ENCODE measurements around the gene TMEM187.

Gene TMEM187

DNA sequence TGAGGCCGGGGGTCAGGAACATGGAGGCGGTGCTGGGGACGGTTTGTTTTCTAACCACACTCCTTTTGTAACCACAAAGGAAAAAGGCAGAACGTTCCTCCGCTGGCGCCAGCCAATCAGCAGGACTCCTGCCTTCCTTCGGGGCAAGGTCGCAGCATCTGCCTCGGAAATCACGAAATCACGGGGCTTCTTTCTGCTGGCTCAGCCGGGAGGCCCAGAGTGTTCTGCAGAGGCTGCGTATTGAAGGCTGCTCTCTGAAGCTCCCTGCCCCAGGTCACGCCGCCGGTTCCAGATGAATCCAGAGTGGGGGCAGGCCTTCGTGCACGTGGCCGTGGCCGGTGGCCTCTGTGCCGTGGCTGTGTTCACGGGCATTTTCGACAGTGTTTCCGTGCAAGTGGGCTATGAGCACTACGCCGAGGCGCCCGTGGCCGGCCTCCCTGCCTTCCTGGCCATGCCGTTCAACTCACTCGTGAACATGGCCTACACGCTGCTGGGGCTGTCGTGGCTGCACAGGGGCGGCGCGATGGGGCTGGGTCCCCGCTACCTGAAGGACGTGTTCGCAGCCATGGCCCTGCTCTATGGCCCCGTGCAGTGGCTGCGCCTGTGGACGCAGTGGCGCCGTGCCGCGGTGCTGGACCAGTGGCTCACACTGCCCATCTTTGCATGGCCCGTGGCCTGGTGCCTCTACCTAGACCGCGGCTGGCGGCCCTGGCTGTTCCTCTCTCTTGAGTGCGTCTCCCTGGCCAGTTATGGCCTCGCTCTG, 9.4 kb downstream of the TMEM187 start:
- H3K9ac ChIP-seq = no peak overlapping the region
- H2AFZ ChIP-seq = no peak overlapping the region
- H3K4me3 ChIP-seq (ENCODE audit: low read depth, low read length) = no peak overlapping the region
- no peak overlapping the region for H3K27ac ChIP-seq
- TF ChIP-seq, protein P1, sequence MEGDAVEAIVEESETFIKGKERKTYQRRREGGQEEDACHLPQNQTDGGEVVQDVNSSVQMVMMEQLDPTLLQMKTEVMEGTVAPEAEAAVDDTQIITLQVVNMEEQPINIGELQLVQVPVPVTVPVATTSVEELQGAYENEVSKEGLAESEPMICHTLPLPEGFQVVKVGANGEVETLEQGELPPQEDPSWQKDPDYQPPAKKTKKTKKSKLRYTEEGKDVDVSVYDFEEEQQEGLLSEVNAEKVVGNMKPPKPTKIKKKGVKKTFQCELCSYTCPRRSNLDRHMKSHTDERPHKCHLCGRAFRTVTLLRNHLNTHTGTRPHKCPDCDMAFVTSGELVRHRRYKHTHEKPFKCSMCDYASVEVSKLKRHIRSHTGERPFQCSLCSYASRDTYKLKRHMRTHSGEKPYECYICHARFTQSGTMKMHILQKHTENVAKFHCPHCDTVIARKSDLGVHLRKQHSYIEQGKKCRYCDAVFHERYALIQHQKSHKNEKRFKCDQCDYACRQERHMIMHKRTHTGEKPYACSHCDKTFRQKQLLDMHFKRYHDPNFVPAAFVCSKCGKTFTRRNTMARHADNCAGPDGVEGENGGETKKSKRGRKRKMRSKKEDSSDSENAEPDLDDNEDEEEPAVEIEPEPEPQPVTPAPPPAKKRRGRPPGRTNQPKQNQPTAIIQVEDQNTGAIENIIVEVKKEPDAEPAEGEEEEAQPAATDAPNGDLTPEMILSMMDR (IDR thresholded peaks at IDR 0.05) = no peak
- no peak overlapping the region for H3K4me2 ChIP-seq (ENCODE audit: low read length)
- no peaks in the 10 kb centered on the region for H3K9me3 ChIP-seq (ENCODE audit: control insufficient read depth, low read length)
- no peaks in the 10 kb centered on the region for H3K27me3 ChIP-seq (ENCODE audit: control insufficient read depth, insufficient read depth, low read length)
- H3K79me2 ChIP-seq = no peaks in the 10 kb centered on the region
- no peaks in the 10 kb centered on the region for H3K4me1 ChIP-seq
- no peaks in the 10 kb centered on the region for H3K36me3 ChIP-seq (ENCODE audit: control insufficient read depth, insufficient read depth, low read length)

GRCh38 chrX:153983321-153983801, 10.8 kb downstream of the TMEM187 start:
- Histone ChIP-seq H3K79me2 (no peaks in the 10 kb centered on the region), H3K4me1 (no peaks in the 10 kb centered on the region), H3K27me3 (ENCODE audit: control insufficient read depth, insufficient read depth, low read length) (no peaks in the 10 kb centered on the region), H3K27ac (no peak overlapping the region), H3K9me3 (ENCODE audit: control insufficient read depth, low read length) (no peaks in the 10 kb centered on the region), H3K4me3 (ENCODE audit: low read depth, low read length) (no peak overlapping the region), H3K36me3 (ENCODE audit: control insufficient read depth, insufficient read depth, low read length) (no peaks in the 10 kb centered on the region), H3K4me2 (ENCODE audit: low read length) (no peak overlapping the region), H2AFZ (no peak overlapping the region), H3K9ac (no peak overlapping the region)
- TF ChIP-seq, protein P1 (IDR thresholded peaks at IDR 0.05) = no peak

GRCh38 chrX:153984351-153985178, 12.0 kb downstream of the TMEM187 start:
- no peak overlapping the region for H3K9ac ChIP-seq
- no peaks in the 10 kb centered on the region for H3K79me2 ChIP-seq
- no peak overlapping the region for H3K4me2 ChIP-seq (ENCODE audit: low read length)
- TF ChIP-seq, protein P1 (IDR thresholded peaks at IDR 0.05) = no peak
- no peaks in the 10 kb centered on the region for H3K4me1 ChIP-seq
- H3K27me3 ChIP-seq (ENCODE audit: control insufficient read depth, insufficient read depth, low read length) = no peaks in the 10 kb centered on the region
- no peak overlapping the region for H3K27ac ChIP-seq
- H3K4me3 ChIP-seq (ENCODE audit: low read depth, low read length) = no peak overlapping the region
- H2AFZ ChIP-seq = no peak overlapping the region
- no peaks in the 10 kb centered on the region for H3K9me3 ChIP-seq (ENCODE audit: control insufficient read depth, low read length)
- H3K36me3 ChIP-seq (ENCODE audit: control insufficient read depth, insufficient read depth, low read length) = no peaks in the 10 kb centered on the region

DNA sequence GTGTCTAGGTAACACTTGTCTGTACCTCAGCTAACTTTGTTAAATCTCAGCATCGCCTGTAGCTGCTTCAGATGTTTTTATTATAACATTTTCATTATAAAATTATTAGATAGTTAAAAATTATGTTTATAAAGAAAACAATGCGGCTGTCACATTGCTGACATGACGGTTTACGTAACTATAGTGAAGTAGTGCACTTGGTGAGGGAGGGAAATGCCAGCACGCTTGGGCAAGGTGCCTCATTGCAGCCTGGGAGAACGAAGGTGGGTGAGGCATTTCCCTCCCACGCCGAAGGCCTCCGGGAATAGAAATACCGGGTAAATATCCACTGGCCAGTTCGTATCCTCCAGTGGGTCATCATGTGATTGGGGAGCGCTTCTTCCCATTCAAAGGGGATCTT, 15.9 kb downstream of the TMEM187 start:
- Histone ChIP-seq H3K4me3 (ENCODE audit: low read depth, low read length) (no peak overlapping the region), H3K4me2 (ENCODE audit: low read length) (no peak overlapping the region), H3K27me3 (ENCODE audit: control insufficient read depth, insufficient read depth, low read length) (no peaks in the 10 kb centered on the region), H3K36me3 (ENCODE audit: control insufficient read depth, insufficient read depth, low read length) (no peaks in the 10 kb centered on the region), H3K4me1 (no peaks in the 10 kb centered on the region), H3K9ac (no peak overlapping the region), H3K79me2 (no peaks in the 10 kb centered on the region), H2AFZ (no peak overlapping the region), H3K27ac (no peak overlapping the region), H3K9me3 (ENCODE audit: control insufficient read depth, low read length) (no peaks in the 10 kb centered on the region)
- TF ChIP-seq, protein P1 (IDR thresholded peaks at IDR 0.05) = no peak
